OCI-M1 (cell line): Measurements from ENCODE around the gene TNPO3.
"Not testable (repeated sequence)": the region's sequence is repeated elsewhere in the genome, so short reads cannot be mapped to it uniquely, and the experiment has no call there.

Source experiments
- DNase-seq: peaks from one replicate; lab custom pipeline; 2025; lab: John Stamatoyannopoulos, UW

TNPO3 gene

DNA sequence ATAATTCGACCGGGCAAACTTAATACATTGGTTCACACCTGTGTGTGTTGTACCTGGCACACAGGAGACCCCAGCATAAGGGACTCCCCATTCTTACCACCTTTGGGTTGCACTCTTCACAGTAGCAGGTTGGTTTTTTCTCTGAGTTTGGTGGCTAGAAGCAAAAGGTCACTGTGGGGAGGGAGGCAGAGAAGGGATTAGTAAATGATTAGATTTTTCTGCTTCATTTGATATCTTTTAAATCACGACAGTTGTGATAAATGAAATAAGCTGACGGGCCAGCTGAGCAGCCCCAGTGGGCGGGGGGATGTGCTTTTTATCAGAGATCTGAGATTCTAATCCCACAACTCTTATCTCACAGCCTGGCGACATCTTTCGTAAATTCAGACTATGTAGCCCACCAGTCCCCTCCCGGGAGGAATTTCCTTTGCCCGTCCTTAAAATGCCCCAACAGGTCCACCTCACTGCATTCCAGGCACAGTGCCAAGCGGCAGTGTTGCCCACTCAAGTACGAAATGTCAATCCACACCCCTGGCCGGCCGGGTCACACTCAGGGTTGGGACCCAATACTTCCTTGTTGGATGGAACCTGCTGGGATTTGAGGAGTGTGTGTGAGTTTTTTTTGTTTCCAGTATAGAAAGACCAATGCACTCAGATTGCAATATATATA is 133.9 kb downstream of the TNPO3 start:
- no peak for DNase-seq

DNA sequence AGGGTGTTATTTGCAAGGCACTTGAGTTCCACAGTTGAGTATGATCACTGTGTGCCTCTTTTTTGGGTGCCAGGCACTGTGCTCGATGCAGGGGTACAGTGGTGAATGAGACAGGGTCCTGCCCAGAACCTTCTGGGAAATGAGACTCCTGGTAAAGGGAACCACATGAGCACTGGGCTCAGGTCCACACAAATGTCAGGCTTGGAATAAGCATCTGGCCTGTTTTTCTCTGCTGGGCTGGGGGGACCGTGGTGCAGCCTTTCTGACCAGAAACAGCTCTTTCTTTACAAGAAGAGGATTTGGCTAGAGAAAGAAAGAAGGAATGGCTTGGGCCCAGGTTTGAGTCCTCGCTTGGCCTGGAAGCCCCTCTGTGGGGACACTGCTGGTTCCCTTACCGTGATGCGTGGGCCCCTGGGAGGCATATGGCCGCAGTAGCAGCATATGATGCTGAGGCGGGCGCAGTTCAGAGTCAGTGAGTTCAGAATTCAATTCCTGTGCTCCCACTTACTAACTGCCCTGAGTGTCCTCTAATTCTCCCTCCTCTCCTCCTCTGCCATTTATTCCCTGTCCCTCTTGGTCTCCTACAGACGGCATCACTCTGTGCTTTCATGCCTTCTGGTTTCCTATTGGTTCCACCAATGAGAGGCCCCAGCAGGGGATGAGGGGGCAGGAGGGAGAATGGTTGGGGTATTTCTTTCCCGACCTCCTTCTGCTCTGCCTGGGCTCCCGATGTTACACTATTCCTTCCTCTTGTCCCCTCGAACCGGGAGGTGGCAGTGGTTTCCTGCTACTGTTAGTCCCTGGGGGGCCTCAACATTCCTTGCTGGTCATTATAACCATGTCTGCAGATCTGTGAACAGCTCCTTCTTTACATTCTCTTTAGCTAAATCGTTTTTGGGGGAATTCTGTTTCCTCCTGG is 134.8 kb downstream of the TNPO3 start:
- no peak for DNase-seq

GRCh38 chr7:128919241-128919640 is 135.7 kb downstream of the TNPO3 start:
- no peak for DNase-seq

- DNase-seq = no peak
Measured at GRCh38 chr7:128918016-128918665, 136.8 kb downstream of the TNPO3 start.

DNA sequence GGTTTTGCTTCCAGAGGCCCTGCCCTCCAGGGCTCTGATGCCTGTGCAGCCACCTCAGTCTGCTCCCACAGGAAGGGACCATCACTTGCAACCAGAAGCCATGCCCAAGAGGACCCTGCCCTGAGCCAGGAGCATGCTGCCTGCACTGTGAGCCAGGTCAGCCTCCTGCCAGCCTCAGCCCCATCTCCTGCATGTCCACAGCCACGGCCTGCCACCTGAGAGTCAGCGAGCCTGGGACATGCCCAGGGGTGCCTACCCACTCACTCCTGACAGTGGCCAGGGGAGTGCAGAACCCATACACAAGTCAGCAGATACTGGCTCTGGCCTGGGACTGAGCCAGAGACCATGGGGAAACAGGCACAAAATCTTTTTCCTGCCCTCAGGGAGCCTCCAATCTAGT is 137.8 kb downstream of the TNPO3 start:
- DNase-seq = no peak

DNA sequence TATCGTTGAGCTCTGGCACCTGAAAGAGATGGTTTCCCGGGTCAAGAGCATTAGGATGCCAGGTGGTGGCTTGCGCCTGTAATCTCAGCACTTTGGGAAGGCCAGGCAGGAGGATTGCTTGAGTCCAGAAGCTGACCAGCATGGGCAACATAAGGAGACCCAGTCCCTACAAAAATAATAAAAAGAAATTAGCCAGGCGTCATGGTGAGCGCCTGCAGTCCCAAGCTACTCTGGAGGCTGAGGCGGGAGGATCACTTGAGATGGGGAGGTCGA is 138.3 kb downstream of the TNPO3 start:
- no peak for DNase-seq

- DNase-seq = no peak
Measured at GRCh38 chr7:128915841-128916642, 138.9 kb downstream of the TNPO3 start.

DNA sequence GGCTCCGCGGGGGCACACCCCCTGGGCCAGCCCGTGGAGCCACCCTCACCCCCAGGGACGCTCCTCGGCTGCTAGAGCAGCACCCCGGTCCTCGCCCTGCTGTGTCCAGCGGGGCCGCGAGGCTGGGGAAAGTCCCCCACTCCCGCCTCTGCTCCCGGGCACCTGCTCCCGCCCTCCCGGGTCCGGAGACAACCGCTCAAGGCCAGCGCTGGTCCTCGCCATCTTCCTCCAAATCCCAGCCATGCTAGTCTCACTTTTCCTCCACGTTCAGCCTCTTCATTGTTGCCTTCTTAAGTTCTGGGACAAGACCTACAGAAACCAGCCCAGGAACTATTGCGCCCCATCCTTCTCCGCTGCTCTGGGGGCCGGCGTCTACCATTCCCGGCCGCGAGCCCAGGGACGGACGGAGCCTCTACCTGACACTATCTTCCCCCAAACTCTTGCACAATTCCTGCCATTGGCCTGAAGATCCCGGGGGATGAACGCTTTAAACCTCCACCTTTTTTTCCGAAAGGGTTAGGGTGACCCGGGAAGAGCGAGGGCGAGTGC is 139.6 kb downstream of the TNPO3 start:
- no peak for DNase-seq

GRCh38 chr7:128914566-128915151 is 140.3 kb downstream of the TNPO3 start:
- DNase-seq = no peak

GRCh38 chr7:128913870-128914565 is 140.9 kb downstream of the TNPO3 start:
- no peak for DNase-seq

DNA sequence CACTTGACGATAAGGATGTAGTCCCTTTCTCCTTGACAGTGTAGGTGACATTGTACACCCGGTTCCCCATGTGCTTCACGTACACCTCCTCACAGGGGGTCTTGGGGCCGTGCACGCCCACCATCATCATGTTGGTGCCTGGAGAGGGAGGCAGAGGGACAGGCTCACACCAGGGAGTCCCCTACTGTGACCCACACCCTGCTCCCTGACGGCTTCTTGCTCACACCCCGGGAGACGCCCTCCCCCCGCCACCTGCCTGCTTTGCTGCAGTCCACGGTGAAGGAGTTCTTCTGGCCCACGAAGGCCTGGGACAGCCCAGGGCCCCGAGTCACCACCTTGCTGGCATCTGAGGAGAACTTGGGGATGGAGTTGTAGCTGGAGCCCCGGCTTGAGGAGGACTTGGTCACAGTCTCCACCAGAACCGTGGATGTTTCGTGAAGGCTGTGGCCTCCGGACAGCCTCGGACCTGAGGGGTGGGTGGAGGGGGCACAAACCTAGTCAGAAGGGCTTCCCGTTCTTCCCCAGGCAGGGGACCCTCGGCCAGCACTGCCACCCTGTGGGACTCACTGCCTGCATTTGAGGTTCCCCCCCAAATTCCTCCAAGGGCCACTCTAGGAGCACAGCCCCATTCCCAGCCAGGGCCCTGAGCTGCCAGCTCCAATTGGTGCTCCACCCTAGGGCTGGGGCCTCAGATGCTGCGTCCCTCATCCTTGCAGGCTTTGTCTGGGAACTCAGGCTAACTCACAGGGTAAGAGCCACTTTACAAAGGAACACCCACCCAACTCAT is 142.0 kb downstream of the TNPO3 start:
- DNase-seq = not testable (repeated sequence)

- DNase-seq = no peak
Measured at GRCh38 chr7:128912281-128912680, 142.6 kb downstream of the TNPO3 start.

- DNase-seq = no peak
Measured at GRCh38 chr7:128911423-128912031, 143.4 kb downstream of the TNPO3 start.

DNA sequence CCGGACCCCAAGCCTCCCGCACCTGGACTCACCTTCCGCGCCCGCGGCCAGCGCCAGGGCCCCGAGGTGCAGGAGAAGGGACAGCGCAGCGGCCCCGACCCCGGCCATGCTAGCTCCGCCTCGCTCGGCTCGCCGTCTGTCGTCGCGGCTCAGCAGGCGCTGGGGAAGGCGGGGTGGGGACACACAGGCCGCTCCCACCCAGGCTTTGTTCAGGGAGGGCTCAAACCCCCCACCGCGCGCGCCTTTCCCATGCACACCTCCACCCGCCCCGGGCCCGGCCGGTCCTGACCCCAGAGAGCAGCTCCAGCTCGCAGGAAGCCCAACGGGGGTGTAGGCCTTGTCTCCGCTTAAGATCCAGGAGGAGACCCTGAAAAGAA is 144.4 kb downstream of the TNPO3 start, which contains the start of gene KCP:
TSS of gene KCP (minus strand) at position 141 of the 377 bp plus-strand sequence. CDS start at position 108, 33 bp downstream.
- no peak for DNase-seq

DNA sequence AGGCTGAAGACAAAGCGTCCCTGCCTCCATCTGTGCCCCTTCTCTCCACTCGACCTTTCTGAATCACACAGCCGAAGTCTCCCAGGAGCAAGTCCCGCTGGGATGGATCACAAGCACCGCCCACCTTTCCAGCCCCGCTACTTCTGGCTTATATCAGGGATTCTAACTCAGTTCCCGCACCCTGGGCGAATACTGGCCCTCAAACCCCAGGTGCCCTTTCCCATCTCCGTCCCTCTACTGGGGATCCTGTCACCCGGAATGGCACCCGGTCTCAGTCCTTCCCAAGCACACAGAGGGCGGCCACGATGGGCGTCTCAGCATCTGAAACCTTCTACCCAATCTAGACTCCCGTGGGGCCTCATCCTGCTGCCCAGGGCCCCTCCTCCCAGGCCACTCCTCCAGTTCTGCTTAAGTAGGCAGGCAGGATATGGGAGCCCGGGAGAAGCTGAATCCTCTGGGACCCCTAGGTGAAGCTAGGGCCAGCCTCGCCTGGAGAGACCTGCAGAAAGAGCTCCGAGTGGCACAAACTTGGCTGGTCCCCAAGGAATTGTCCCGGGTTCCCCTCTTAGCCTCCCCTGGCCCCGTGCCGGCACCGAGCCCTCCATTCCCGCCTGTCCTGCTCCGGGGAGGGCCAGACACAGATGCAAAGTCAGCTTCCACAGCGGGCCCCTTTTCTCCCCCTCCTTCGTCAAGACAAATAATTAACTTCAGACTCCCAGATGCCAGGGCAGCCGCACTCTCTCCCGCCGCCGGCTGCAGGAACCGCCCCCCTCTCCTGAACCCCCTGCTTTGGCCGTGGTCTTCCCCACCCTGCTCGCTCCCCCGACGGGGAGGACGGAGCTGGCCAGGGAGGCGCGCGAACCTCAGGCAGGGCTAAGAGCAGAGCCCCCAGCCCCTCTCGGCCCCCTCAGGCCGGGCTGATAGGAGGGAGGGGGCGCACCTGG is 145.0 kb downstream of the TNPO3 start:
- DNase-seq = no peak

- no peak for DNase-seq
Measured at GRCh38 chr7:128908750-128909624, 145.9 kb downstream of the TNPO3 start.

DNA sequence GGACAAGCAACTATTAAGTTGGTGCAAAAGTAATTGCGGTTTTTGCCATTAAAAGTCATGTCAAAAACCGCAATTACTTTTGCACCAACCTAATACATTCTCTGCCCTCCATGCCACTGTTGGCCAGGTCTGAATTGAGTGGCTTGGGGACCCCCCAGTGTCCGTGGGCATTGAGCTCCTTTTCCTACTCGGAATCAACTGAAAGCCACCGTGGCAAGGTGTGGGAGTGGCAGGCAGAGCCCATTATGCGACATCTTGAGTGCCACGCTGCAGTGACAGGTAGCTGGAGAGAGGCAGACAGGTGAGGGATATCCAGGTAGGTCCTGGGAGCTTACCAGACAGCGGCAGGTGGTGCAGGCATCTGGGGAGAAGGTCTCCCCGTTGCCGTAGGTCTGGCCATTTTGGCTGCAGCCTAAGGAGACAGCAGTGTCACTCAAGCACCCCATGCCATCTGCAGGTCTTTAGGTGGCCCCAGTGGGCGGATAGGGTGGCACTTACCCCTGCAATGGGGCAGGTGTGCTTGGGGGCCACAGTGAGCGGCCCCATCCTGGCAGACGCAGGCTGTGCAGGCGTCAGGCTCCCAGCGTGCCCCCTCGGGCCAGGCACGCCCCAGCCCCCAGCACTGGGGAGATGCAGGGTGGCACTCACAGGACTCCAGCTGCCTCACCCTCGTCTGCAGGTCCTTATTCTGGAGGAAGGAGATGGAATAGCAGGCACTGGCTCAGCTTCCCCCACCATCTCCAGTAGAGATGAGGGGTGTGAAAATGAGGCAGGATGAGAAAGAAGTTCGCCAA is 147.9 kb downstream of the TNPO3 start:
- DNase-seq = no peak
